A549 (cell line): ENCODE results near the gene TLDC2.

Experiments
- TF ChIP-seq, protein P1 (sequence below): fragments of >200 bp; sonication (Bioruptor Twin); formaldehyde crosslinking; IDR thresholded peaks from 3 replicates; pipeline ENCODE4 v1.5.1; 2016
- TF ChIP-seq, protein P2 (sequence below): fragments of 250-450 bp; sonication (Bioruptor Pico); IDR thresholded peaks from 2 replicates; pipeline ENCODE4 v1.5.0; 2021; ENCODE audit warnings: mild to moderate bottlenecking, moderate library complexity, borderline replicate concordance

DNA sequence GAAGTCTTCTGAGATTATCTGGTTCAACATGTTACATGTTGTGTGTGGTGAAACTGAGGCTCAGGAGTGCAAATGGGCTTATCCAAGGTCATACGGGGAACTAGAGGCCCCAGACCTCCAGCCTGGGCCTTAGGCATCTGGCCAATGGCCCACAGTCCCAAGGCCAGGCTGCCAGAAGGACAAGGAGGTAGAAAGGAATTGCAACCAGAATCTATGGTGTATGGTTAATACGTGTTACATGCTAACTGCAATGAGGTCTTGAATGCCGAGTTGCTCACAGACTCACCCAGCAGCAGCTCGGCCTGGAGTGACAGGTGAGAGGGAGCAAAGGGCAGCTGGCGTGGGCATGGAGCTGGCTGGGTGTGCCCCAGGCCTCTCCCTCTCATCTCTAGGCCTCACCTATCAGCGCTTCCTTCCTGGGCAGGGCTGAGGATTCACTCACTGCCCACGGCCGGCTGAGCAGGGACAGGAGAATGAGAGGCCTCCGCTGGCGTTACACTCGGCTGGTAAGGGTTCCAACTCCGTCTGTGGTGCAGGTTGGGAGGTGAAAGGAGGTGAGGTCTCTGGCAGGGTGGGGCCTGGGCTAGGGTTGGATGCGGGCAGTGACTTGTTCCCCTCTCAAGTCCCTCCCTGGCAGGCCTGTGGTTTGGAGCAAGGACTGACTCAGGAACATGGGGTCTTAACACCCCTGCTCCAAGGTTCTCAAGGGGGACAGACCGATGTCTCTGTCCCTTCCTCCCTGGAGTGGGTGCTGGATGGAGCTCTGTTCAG lies at the start of gene TLDC2:
- TF ChIP-seq, protein P1, sequence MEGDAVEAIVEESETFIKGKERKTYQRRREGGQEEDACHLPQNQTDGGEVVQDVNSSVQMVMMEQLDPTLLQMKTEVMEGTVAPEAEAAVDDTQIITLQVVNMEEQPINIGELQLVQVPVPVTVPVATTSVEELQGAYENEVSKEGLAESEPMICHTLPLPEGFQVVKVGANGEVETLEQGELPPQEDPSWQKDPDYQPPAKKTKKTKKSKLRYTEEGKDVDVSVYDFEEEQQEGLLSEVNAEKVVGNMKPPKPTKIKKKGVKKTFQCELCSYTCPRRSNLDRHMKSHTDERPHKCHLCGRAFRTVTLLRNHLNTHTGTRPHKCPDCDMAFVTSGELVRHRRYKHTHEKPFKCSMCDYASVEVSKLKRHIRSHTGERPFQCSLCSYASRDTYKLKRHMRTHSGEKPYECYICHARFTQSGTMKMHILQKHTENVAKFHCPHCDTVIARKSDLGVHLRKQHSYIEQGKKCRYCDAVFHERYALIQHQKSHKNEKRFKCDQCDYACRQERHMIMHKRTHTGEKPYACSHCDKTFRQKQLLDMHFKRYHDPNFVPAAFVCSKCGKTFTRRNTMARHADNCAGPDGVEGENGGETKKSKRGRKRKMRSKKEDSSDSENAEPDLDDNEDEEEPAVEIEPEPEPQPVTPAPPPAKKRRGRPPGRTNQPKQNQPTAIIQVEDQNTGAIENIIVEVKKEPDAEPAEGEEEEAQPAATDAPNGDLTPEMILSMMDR = no peak
- TF ChIP-seq, protein P2, sequence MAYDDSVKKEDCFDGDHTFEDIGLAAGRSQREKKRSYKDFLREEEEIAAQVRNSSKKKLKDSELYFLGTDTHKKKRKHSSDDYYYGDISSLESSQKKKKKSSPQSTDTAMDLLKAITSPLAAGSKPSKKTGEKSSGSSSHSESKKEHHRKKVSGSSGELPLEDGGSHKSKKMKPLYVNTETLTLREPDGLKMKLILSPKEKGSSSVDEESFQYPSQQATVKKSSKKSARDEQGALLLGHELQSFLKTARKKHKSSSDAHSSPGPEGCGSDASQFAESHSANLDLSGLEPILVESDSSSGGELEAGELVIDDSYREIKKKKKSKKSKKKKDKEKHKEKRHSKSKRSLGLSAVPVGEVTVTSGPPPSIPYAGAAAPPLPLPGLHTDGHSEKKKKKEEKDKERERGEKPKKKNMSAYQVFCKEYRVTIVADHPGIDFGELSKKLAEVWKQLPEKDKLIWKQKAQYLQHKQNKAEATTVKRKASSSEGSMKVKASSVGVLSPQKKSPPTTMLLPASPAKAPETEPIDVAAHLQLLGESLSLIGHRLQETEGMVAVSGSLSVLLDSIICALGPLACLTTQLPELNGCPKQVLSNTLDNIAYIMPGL = no peak
